IPS-15b (cell line): ENCODE results near the gene TAS2R31.
"Not testable (repeated sequence)": the region's sequence is repeated elsewhere in the genome, so short reads cannot be mapped to it uniquely, and the experiment has no call there.

ENCODE experiments used
- H3K27me3 ChIP-seq: one replicate; pipeline ENCODE4 v1.6.1; 2013; ENCODE audit warnings: low read length; ENCODE audit not compliant: control insufficient read depth, insufficient read depth
- H3K36me3 ChIP-seq: one replicate; pipeline ENCODE4 v1.6.1; 2013; ENCODE audit warnings: low read length; ENCODE audit not compliant: control insufficient read depth, insufficient read depth
- H3K4me1 ChIP-seq: one replicate; pipeline ENCODE4 v1.6.1; 2013; ENCODE audit warnings: mild to moderate bottlenecking, low read length; ENCODE audit not compliant: control insufficient read depth, insufficient read depth
- H3K4me3 ChIP-seq: one replicate; pipeline ENCODE4 v1.5.1; 2013; ENCODE audit warnings: low read depth, low read length
- H3K9ac ChIP-seq: one replicate; pipeline ENCODE4 v1.6.1; 2013; ENCODE audit warnings: low read depth, mild to moderate bottlenecking, low read length
- H3K9me3 ChIP-seq: one replicate; pipeline ENCODE4 v1.6.1; 2013; ENCODE audit warnings: mild to moderate bottlenecking, low read length; ENCODE audit not compliant: control insufficient read depth, insufficient read depth

Gene TAS2R31

GRCh38 chr12:11041366-11041765 is 10.2 kb upstream of the TAS2R31 start:
- not testable (repeated sequence) for H3K4me1 ChIP-seq, H3K9ac ChIP-seq, H3K36me3 ChIP-seq, H3K27me3 ChIP-seq, H3K9me3 ChIP-seq, H3K4me3 ChIP-seq

GRCh38 chr12:11040162-11040561 is 9.0 kb upstream of the TAS2R31 start:
- no peak overlapping the region for H3K9ac ChIP-seq
- no peak overlapping the region for H3K4me3 ChIP-seq
- H3K4me1 ChIP-seq, result no peaks in the 10 kb centered on the region
- H3K36me3 ChIP-seq, result no peaks in the 10 kb centered on the region
- no peaks in the 10 kb centered on the region for H3K27me3 ChIP-seq
- H3K9me3 ChIP-seq, result no peaks in the 10 kb centered on the region

GRCh38 chr12:11039171-11039570 is 8.0 kb upstream of the TAS2R31 start:
- no peak overlapping the region for H3K4me3 ChIP-seq
- H3K9me3 ChIP-seq, result no peaks in the 10 kb centered on the region
- H3K27me3 ChIP-seq, result no peaks in the 10 kb centered on the region
- H3K9ac ChIP-seq, result no peak overlapping the region
- no peaks in the 10 kb centered on the region for H3K4me1 ChIP-seq
- H3K36me3 ChIP-seq, result no peaks in the 10 kb centered on the region

GRCh38 chr12:11033959-11034358 is 2.8 kb upstream of the TAS2R31 start:
- H3K36me3 ChIP-seq, H3K4me3 ChIP-seq, H3K27me3 ChIP-seq, H3K9ac ChIP-seq, H3K4me1 ChIP-seq, H3K9me3 ChIP-seq: not testable (repeated sequence)

- Histone ChIP-seq H3K9me3 (no peaks in the 10 kb centered on the region), H3K4me1 (no peaks in the 10 kb centered on the region), H3K27me3 (no peaks in the 10 kb centered on the region), H3K9ac (no peak overlapping the region), H3K4me3 (no peak overlapping the region), H3K36me3 (no peaks in the 10 kb centered on the region)
Measured at GRCh38 chr12:11026118-11026517, 5.1 kb downstream of the TAS2R31 start.

GRCh38 chr12:11023387-11023786 is 7.8 kb downstream of the TAS2R31 start:
- no peak overlapping the region for H3K9ac ChIP-seq
- H3K36me3 ChIP-seq, result no peaks in the 10 kb centered on the region
- H3K27me3 ChIP-seq, result no peaks in the 10 kb centered on the region
- no peaks in the 10 kb centered on the region for H3K9me3 ChIP-seq
- H3K4me1 ChIP-seq, result no peaks in the 10 kb centered on the region
- no peak overlapping the region for H3K4me3 ChIP-seq

- Histone ChIP-seq H3K9ac (no peak within 1 kb of the TSS), H3K36me3 (no peaks in the 10 kb centered on the region), H3K4me1 (no peaks in the 10 kb centered on the region), H3K4me3 (no peak within 1 kb of the TSS), H3K9me3 (no peaks in the 10 kb centered on the region), H3K27me3 (no peaks in the 10 kb centered on the region)
Measured at GRCh38 chr12:11022520-11022919, 8.7 kb downstream of the TAS2R31 start, which contains the start of gene TAS2R19. TAS2R19 (minus strand) TSS chr12:11022620; CDS start chr12:11022571, 49 bp downstream.

- H3K36me3 ChIP-seq, result no peaks in the 10 kb centered on the region
- no peaks in the 10 kb centered on the region for H3K9me3 ChIP-seq
- no peak overlapping the region for H3K9ac ChIP-seq
- H3K4me1 ChIP-seq, result no peaks in the 10 kb centered on the region
- no peak overlapping the region for H3K4me3 ChIP-seq
- H3K27me3 ChIP-seq, result no peaks in the 10 kb centered on the region
Measured at GRCh38 chr12:11016937-11017336, 14.3 kb downstream of the TAS2R31 start.

GRCh38 chr12:11015775-11016430 is 15.3 kb downstream of the TAS2R31 start:
- Histone ChIP-seq H3K4me3 (no peak overlapping the region), H3K4me1 (no peaks in the 10 kb centered on the region), H3K36me3 (no peaks in the 10 kb centered on the region), H3K27me3 (no peaks in the 10 kb centered on the region), H3K9ac (no peak overlapping the region), H3K9me3 (no peaks in the 10 kb centered on the region)

GRCh38 chr12:11014234-11014633 is 17.0 kb downstream of the TAS2R31 start:
- Histone ChIP-seq H3K9me3 (no peaks in the 10 kb centered on the region), H3K36me3 (no peaks in the 10 kb centered on the region), H3K4me1 (no peaks in the 10 kb centered on the region), H3K27me3 (no peaks in the 10 kb centered on the region), H3K9ac (no peak overlapping the region), H3K4me3 (no peak overlapping the region)

GRCh38 chr12:11007608-11008007 is 23.6 kb downstream of the TAS2R31 start:
- no peak overlapping the region for H3K4me3 ChIP-seq
- no peaks in the 10 kb centered on the region for H3K9me3 ChIP-seq
- H3K4me1 ChIP-seq, result no peaks in the 10 kb centered on the region
- H3K27me3 ChIP-seq, result no peaks in the 10 kb centered on the region
- H3K9ac ChIP-seq, result no peak overlapping the region
- H3K36me3 ChIP-seq, result no peaks in the 10 kb centered on the region

- H3K4me1 ChIP-seq, result no peaks in the 10 kb centered on the region
- H3K9ac ChIP-seq, result no peak within 1 kb of the TSS
- no peaks in the 10 kb centered on the region for H3K27me3 ChIP-seq
- H3K4me3 ChIP-seq, result no peak within 1 kb of the TSS
- no peaks in the 10 kb centered on the region for H3K9me3 ChIP-seq
- no peaks in the 10 kb centered on the region for H3K36me3 ChIP-seq
Measured at GRCh38 chr12:10998204-10998603, 33.0 kb downstream of the TAS2R31 start, which contains the start of gene TAS2R20. TAS2R20 (minus strand) TSS chr12:10998304; CDS start chr12:10997875, 429 bp downstream.
